Measurements from ENCODE around the gene SLC17A8.
"Not testable (repeated sequence)": the region's sequence is repeated elsewhere in the genome, so short reads cannot be mapped to it uniquely, and the experiment has no call there.

Gene SLC17A8

GRCh38 chr12:100372853-100373640, 16.2 kb downstream of the SLC17A8 start:
- no peak for DNase-seq

- DNase-seq = no peak
Measured at GRCh38 chr12:100375038-100375735, 18.3 kb downstream of the SLC17A8 start.

GRCh38 chr12:100376161-100376560, 19.3 kb downstream of the SLC17A8 start:
- no peak for DNase-seq

- DNase-seq = no peak
Measured at GRCh38 chr12:100381379-100381778, 24.5 kb downstream of the SLC17A8 start.

GRCh38 chr12:100382338-100382737, 25.5 kb downstream of the SLC17A8 start:
- DNase-seq = no peak

GRCh38 chr12:100383586-100384558, 27.0 kb downstream of the SLC17A8 start:
- no peak for DNase-seq

- DNase-seq = no peak
Measured at GRCh38 chr12:100384559-100384935, 27.7 kb downstream of the SLC17A8 start.

- peak; percentile 12 for DNase-seq
Measured at GRCh38 chr12:100388382-100388781, 31.5 kb downstream of the SLC17A8 start.

GRCh38 chr12:100391856-100392255, 35.0 kb downstream of the SLC17A8 start:
- peak; percentile 7 for DNase-seq

GRCh38 chr12:100393200-100393599, 36.3 kb downstream of the SLC17A8 start:
- DNase-seq = no peak

- DNase-seq = no peak
Measured at GRCh38 chr12:100395811-100396210, 38.9 kb downstream of the SLC17A8 start.

GRCh38 chr12:100398307-100398706, 41.4 kb downstream of the SLC17A8 start:
- no peak for DNase-seq

GRCh38 chr12:100399095-100399494, 42.2 kb downstream of the SLC17A8 start:
- DNase-seq = no peak

GRCh38 chr12:100401660-100402059, 44.8 kb downstream of the SLC17A8 start:
- no peak for DNase-seq

- no peak for DNase-seq
Measured at GRCh38 chr12:100402763-100403162, 45.9 kb downstream of the SLC17A8 start.

- DNase-seq = peak; percentile 31
Measured at GRCh38 chr12:100403446-100403845, 46.6 kb downstream of the SLC17A8 start.

- DNase-seq = peak; percentile 56
Measured at GRCh38 chr12:100404769-100405407, 48.0 kb downstream of the SLC17A8 start.

GRCh38 chr12:100413001-100413400, 56.1 kb downstream of the SLC17A8 start:
- DNase-seq = no peak

- no peak for DNase-seq
Measured at GRCh38 chr12:100414739-100415138, 57.9 kb downstream of the SLC17A8 start.

- no peak for DNase-seq
Measured at GRCh38 chr12:100422646-100423045, 65.8 kb downstream of the SLC17A8 start.

GRCh38 chr12:100426145-100426544, 69.3 kb downstream of the SLC17A8 start:
- no peak for DNase-seq

GRCh38 chr12:100427078-100427477, 70.2 kb downstream of the SLC17A8 start:
- no peak for DNase-seq

- not testable (repeated sequence) for DNase-seq
Measured at GRCh38 chr12:100430251-100430650, 73.4 kb downstream of the SLC17A8 start.

Measured in hematopoietic multipotent progenitor cell treated with erythropoietin and hydrocortisone succinate and interleukin-3 and kit ligand, for 4 days (in vitro differentiated cells).